ENCODE results near the gene CTLA4.

CTLA4 gene

DNA sequence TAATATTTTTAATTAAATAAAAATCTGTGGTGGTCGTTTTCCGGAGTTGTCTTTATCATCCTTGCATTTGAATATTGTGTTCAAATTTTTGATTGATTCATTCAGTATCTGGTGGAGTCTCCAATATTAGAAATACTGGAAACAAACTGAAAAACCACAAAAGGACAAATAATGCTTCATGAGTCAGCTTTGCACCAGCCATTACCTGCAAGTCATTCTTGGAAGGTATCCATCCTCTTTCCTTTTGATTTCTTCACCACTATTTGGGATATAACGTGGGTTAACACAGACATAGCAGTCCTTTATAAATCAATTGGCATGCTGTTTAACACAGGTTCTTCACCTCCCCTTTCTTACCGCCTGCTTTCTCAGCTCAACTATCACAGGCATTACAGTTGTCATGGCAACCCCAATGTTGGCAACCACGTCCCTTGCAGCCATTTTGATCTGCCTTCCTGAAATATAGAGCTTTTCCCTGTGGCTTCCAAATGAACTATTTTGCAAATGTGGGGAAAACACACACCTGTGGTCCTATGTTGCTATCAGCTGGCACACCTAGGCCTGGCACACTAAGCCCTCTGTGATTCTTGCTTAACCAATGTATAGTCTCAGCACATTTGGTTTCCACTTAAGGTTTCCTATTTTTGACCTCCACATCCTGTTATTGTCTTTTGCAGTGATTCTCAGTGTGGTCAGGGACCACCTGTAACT, 6.5 kb downstream of the CTLA4 start:
- H3K79me2 ChIP-seq (ENCODE audit: low read length), result no peaks in the 10 kb centered on the region
- no peak overlapping the region for H3K4me2 ChIP-seq (ENCODE audit: low read length)
- no peaks in the 10 kb centered on the region for H3K9me3 ChIP-seq (ENCODE audit: insufficient read depth, low read length)
- H3K27ac ChIP-seq (ENCODE audit: low read length), result no peak overlapping the region
- H3K9ac ChIP-seq (ENCODE audit: low read length), result no peak overlapping the region
- H3K4me1 ChIP-seq (ENCODE audit: low read length), result peaks cover 51% of the 10 kb centered on the region
- H3K27me3 ChIP-seq (ENCODE audit: low read depth, low read length), result 0 out of 2 replicates have a peak, but pooled peaks cover 10% of the 10 kb centered on the region
- TF ChIP-seq, protein P1, sequence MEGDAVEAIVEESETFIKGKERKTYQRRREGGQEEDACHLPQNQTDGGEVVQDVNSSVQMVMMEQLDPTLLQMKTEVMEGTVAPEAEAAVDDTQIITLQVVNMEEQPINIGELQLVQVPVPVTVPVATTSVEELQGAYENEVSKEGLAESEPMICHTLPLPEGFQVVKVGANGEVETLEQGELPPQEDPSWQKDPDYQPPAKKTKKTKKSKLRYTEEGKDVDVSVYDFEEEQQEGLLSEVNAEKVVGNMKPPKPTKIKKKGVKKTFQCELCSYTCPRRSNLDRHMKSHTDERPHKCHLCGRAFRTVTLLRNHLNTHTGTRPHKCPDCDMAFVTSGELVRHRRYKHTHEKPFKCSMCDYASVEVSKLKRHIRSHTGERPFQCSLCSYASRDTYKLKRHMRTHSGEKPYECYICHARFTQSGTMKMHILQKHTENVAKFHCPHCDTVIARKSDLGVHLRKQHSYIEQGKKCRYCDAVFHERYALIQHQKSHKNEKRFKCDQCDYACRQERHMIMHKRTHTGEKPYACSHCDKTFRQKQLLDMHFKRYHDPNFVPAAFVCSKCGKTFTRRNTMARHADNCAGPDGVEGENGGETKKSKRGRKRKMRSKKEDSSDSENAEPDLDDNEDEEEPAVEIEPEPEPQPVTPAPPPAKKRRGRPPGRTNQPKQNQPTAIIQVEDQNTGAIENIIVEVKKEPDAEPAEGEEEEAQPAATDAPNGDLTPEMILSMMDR (IDR thresholded peaks at IDR 0.05; ENCODE audit: low read depth, low read length), result no peak
- no peak for TF ChIP-seq EZH2phosphoT487 (IDR thresholded peaks at IDR 0.05; ENCODE audit: low read depth)
- H4K20me1 ChIP-seq (ENCODE audit: insufficient read depth, low read length), result no peaks in the 10 kb centered on the region
- no peak overlapping the region for H2AFZ ChIP-seq (ENCODE audit: low read depth, low read length)
- H3K4me3 ChIP-seq (ENCODE audit: low read length), result no peak overlapping the region
- H3K36me3 ChIP-seq (replicated peaks; ENCODE audit: low read depth, low read length), result no peaks in the 10 kb centered on the region

DNA sequence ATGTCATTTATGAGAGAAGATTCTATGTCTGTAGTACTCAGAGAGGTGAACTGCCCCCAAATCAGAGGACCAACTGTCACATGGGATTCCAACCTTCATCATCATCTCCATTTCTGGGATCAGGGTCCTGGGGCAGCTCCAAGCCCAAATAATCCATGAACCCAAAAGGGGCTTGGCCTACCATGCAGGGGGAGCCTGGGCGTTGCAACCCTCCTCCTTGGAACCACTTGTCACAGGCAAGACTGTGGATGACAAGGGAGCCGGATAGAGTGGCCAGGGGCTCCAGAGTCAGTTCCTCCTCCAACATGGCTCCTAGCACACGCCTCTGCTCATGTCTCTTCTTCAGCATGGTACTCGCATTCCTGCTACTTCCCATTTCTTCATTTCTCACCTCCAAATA, 7.9 kb downstream of the CTLA4 start:
- Histone ChIP-seq H3K79me2 (ENCODE audit: low read length) (no peaks in the 10 kb centered on the region), H3K4me1 (ENCODE audit: low read length) (peaks cover 37% of the 10 kb centered on the region), H3K27ac (ENCODE audit: low read length) (no peak overlapping the region), H3K27me3 (ENCODE audit: low read depth, low read length) (0 out of 2 replicates have a peak, but pooled peaks cover 10% of the 10 kb centered on the region), H4K20me1 (ENCODE audit: insufficient read depth, low read length) (no peaks in the 10 kb centered on the region), H3K4me3 (ENCODE audit: low read length) (no peak overlapping the region), H3K4me2 (ENCODE audit: low read length) (no peak overlapping the region), H3K9ac (ENCODE audit: low read length) (no peak overlapping the region), H2AFZ (ENCODE audit: low read depth, low read length) (no peak overlapping the region), H3K9me3 (ENCODE audit: insufficient read depth, low read length) (no peaks in the 10 kb centered on the region), H3K36me3 (replicated peaks; ENCODE audit: low read depth, low read length) (no peaks in the 10 kb centered on the region)
- TF ChIP-seq, protein P1 (IDR thresholded peaks at IDR 0.05; ENCODE audit: low read depth, low read length), result no peak

DNA sequence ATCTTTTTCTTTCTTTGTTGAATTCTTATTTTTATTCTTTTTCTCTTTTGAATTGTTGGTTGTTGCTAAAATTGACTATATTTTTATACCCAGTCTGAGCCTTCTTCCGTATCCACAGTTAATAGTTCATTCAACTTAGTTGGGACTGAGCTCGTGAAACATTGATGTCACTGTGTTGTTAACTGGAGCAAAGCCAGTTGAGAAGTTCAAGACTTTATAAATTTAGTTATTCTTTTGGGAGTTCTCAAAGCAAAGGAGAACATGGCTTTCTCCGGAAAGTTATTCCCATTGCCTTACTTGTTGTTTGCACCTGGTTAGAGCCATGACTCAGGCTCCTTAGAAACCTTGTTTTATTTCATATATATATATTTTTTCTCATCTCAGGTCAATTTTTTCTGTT, 8.8 kb downstream of the CTLA4 start:
- H3K27me3 ChIP-seq (ENCODE audit: low read depth, low read length), result 0 out of 2 replicates have a peak, but pooled peaks cover 10% of the 10 kb centered on the region
- no peaks in the 10 kb centered on the region for H3K9me3 ChIP-seq (ENCODE audit: insufficient read depth, low read length)
- H3K36me3 ChIP-seq (replicated peaks; ENCODE audit: low read depth, low read length), result no peaks in the 10 kb centered on the region
- H4K20me1 ChIP-seq (ENCODE audit: insufficient read depth, low read length), result no peaks in the 10 kb centered on the region
- no peak overlapping the region for H3K9ac ChIP-seq (ENCODE audit: low read length)
- no peak overlapping the region for H3K4me2 ChIP-seq (ENCODE audit: low read length)
- no peaks in the 10 kb centered on the region for H3K79me2 ChIP-seq (ENCODE audit: low read length)
- TF ChIP-seq EZH2phosphoT487 (IDR thresholded peaks at IDR 0.05; ENCODE audit: low read depth), result no peak
- TF ChIP-seq, protein P1 (IDR thresholded peaks at IDR 0.05; ENCODE audit: low read depth, low read length), result no peak
- H3K4me1 ChIP-seq (ENCODE audit: low read length), result peaks cover 28% of the 10 kb centered on the region
- no peak overlapping the region for H2AFZ ChIP-seq (ENCODE audit: low read depth, low read length)
- H3K4me3 ChIP-seq (ENCODE audit: low read length), result no peak overlapping the region
- no peak overlapping the region for H3K27ac ChIP-seq (ENCODE audit: low read length)

DNA sequence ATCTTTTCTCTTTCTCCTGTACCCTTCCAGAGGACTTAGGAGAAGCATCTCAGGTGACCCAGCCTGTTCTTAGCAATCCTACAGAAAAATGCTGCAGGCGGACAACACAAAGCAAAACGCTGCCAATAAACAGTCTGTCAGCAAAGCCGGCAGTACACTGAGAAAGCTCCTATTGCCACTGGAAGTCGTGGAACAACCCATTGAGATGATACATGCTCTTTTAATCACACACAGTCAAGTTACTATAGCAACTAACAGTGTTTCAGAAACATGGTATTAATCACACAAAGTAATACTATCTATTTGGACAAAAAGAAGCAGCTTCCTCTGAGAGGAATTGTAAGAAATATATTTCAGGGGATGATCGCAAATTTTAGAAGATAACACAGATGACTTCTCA, 10.5 kb downstream of the CTLA4 start:
- Histone ChIP-seq H4K20me1 (ENCODE audit: insufficient read depth, low read length) (no peaks in the 10 kb centered on the region), H3K27ac (ENCODE audit: low read length) (no peak overlapping the region), H3K27me3 (ENCODE audit: low read depth, low read length) (0 out of 2 replicates have a peak, but pooled peaks cover 10% of the 10 kb centered on the region), H2AFZ (ENCODE audit: low read depth, low read length) (no peak overlapping the region), H3K36me3 (replicated peaks; ENCODE audit: low read depth, low read length) (no peaks in the 10 kb centered on the region), H3K9me3 (ENCODE audit: insufficient read depth, low read length) (no peaks in the 10 kb centered on the region), H3K9ac (ENCODE audit: low read length) (no peak overlapping the region), H3K4me2 (ENCODE audit: low read length) (no peak overlapping the region), H3K79me2 (ENCODE audit: low read length) (no peaks in the 10 kb centered on the region), H3K4me1 (ENCODE audit: low read length) (peaks cover 13% of the 10 kb centered on the region), H3K4me3 (ENCODE audit: low read length) (no peak overlapping the region)
- TF ChIP-seq EZH2phosphoT487 (IDR thresholded peaks at IDR 0.05; ENCODE audit: low read depth), result no peak
- TF ChIP-seq, protein P1 (IDR thresholded peaks at IDR 0.05; ENCODE audit: low read depth, low read length), result no peak
